KMS-11 (cell line): ENCODE data around the gene PLA2R1.

Experiments used
- H2AFZ ChIP-seq: fragments of 200-600 bp; sonication (generic); 2 replicates; pipeline ENCODE4 v1.6.1; 2016; ENCODE audit warnings: antibody characterized with exemption, mixed run types, low read depth
- H3K27ac ChIP-seq: fragments of 200-600 bp; sonication (generic); 2 replicates; pipeline ENCODE4 v1.6.1; 2016; ENCODE audit warnings: mild to moderate bottlenecking, mixed run types
- H3K27me3 ChIP-seq: fragments of 200-600 bp; sonication (generic); 2 replicates; pipeline ENCODE4 v1.6.1; 2017; ENCODE audit warnings: mild to moderate bottlenecking, low read depth, mixed run types, moderate library complexity; ENCODE audit not compliant: insufficient read depth
- H3K36me3 ChIP-seq: fragments of 200-600 bp; sonication (generic); 2 replicates; pipeline ENCODE4 v1.6.1; 2017; ENCODE audit warnings: mild to moderate bottlenecking, mixed run types; ENCODE audit not compliant: insufficient read depth
- H3K4me1 ChIP-seq: fragments of 200-600 bp; sonication (generic); 2 replicates; pipeline ENCODE4 v1.6.1; 2016; ENCODE audit warnings: mild to moderate bottlenecking, low read depth, mixed run types; ENCODE audit not compliant: poor library complexity, severe bottlenecking
- H3K4me2 ChIP-seq: fragments of 200-600 bp; sonication (generic); 2 replicates; pipeline ENCODE4 v1.7.0; 2016; ENCODE audit warnings: mild to moderate bottlenecking, mixed run types
- H3K4me3 ChIP-seq: fragments of 200-600 bp; sonication (generic); IDR thresholded peaks from 2 replicates; pipeline ENCODE4 v1.6.1; 2017; ENCODE audit warnings: low read depth, low read length, mixed read lengths; ENCODE audit not compliant: insufficient read depth
- H3K79me2 ChIP-seq: fragments of 200-600 bp; sonication (generic); 2 replicates; pipeline ENCODE4 v1.6.1; 2016; ENCODE audit warnings: low read depth, mixed run types; ENCODE audit not compliant: insufficient read depth
- H3K9ac ChIP-seq: fragments of 200-600 bp; sonication (generic); 2 replicates; pipeline ENCODE4 v1.6.1; 2016; ENCODE audit warnings: mild to moderate bottlenecking, mixed run types
- H4K20me1 ChIP-seq: fragments of 200-600 bp; sonication (generic); 2 replicates; pipeline ENCODE4 v1.6.1; 2016; ENCODE audit warnings: mild to moderate bottlenecking, mixed run types; ENCODE audit not compliant: insufficient read depth
- TF ChIP-seq, protein P1 (sequence below): fragments of 200-600 bp; sonication (generic); conservative IDR thresholded peaks from 2 replicates; pipeline ENCODE4 v1.6.1; 2017; ENCODE audit warnings: low read depth, mild to moderate bottlenecking, antibody characterized with exemption, low read length, moderate library complexity, mixed read lengths

Gene PLA2R1

DNA sequence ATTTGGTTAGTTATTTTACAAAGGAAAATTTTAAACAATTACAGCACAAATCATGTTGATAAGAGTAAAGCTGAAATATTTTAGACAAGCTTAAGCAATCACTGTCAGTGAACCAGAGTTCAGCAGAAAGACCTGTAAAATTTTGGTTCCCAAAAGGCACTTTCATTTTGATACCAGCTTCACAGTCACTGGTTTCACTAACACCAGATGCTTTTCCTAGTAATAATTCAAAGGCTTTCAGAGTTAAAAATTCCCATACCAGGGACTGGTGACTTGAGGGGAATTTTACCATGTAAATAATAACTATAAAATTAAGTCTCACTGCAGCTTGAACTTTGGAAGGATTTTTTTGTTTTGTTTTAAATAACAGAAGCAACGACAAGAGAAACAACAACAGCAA is 162.1 kb downstream of the PLA2R1 start:
- H3K9ac ChIP-seq = peak overlapping the region; percentile 18; the same call in 1 of the 2 replicates
- H3K36me3 ChIP-seq = no peaks in the 10 kb centered on the region
- H3K4me3 ChIP-seq = no peak overlapping the region
- H3K4me2 ChIP-seq = peak overlapping the region; percentile 92
- H3K27ac ChIP-seq = peak overlapping the region; percentile 35; the same call in 1 of the 2 replicates
- peaks cover 84% of the 10 kb centered on the region for H3K4me1 ChIP-seq
- no peaks in the 10 kb centered on the region for H4K20me1 ChIP-seq
- TF ChIP-seq, protein P1, sequence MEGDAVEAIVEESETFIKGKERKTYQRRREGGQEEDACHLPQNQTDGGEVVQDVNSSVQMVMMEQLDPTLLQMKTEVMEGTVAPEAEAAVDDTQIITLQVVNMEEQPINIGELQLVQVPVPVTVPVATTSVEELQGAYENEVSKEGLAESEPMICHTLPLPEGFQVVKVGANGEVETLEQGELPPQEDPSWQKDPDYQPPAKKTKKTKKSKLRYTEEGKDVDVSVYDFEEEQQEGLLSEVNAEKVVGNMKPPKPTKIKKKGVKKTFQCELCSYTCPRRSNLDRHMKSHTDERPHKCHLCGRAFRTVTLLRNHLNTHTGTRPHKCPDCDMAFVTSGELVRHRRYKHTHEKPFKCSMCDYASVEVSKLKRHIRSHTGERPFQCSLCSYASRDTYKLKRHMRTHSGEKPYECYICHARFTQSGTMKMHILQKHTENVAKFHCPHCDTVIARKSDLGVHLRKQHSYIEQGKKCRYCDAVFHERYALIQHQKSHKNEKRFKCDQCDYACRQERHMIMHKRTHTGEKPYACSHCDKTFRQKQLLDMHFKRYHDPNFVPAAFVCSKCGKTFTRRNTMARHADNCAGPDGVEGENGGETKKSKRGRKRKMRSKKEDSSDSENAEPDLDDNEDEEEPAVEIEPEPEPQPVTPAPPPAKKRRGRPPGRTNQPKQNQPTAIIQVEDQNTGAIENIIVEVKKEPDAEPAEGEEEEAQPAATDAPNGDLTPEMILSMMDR = no peak
- no peaks in the 10 kb centered on the region for H3K27me3 ChIP-seq
- H2AFZ ChIP-seq = no peak overlapping the region
- H3K79me2 ChIP-seq = peaks cover 51% of the 10 kb centered on the region

GRCh38 chr2:159898441-159898840 is 164.0 kb downstream of the PLA2R1 start:
- TF ChIP-seq, protein P1 = no peak
- H3K4me1 ChIP-seq = peaks cover 98% of the 10 kb centered on the region
- no peak overlapping the region for H2AFZ ChIP-seq
- peaks cover 42% of the 10 kb centered on the region for H3K79me2 ChIP-seq
- H3K9ac ChIP-seq = no peak overlapping the region
- H3K27ac ChIP-seq = no peak overlapping the region
- no peak overlapping the region for H3K4me2 ChIP-seq
- H3K4me3 ChIP-seq = no peak overlapping the region
- H3K27me3 ChIP-seq = no peaks in the 10 kb centered on the region
- no peaks in the 10 kb centered on the region for H3K36me3 ChIP-seq
- H4K20me1 ChIP-seq = no peaks in the 10 kb centered on the region

DNA sequence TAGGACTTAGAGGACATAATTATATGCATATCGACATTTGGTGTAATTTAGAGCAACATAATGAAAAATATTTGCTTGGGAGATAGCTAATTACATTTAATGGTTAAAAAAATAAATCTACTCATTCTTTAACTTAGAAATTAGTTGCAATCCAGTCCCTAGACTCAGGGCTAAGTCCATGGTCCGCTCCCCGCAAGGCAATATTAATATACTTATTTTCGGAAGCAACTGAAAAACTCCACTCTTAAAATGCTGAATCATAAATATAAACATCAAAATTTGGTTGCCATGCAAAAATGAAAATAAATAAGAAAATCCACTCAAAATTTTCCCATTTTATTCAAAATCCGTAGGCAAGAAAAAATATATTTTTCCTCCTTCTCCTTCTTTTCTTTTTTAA is 164.7 kb downstream of the PLA2R1 start:
- Histone ChIP-seq H3K4me2 (peak overlapping the region; percentile 75; the same call in 1 of the 2 replicates), H3K9ac (no peak overlapping the region), H2AFZ (no peak overlapping the region), H3K27ac (peak overlapping the region; percentile 92; the same call in 1 of the 2 replicates), H3K27me3 (no peaks in the 10 kb centered on the region), H4K20me1 (no peaks in the 10 kb centered on the region), H3K36me3 (no peaks in the 10 kb centered on the region), H3K4me1 (peaks cover 98% of the 10 kb centered on the region), H3K4me3 (no peak overlapping the region), H3K79me2 (peaks cover 34% of the 10 kb centered on the region)
- TF ChIP-seq, protein P1 = no peak

DNA sequence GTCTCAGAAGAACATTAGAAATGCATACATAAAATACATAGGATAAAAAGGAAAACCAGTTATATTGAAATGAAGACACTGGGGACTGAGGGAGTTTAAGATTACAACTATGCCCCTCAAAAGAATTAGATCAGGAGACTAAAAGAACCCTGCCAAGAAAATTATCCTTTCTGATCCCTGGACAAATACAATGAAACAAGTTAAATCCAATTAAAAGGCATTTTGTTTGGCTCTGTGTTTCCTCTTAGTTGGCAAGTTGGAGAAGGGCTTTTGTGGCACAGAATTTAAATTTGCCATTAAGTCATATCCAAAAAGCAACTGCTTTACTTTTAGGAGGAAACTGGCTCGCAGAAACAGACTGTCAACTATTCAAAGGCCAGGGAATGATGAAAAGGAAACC is 165.3 kb downstream of the PLA2R1 start:
- peak overlapping the region; percentile 75; the same call in 1 of the 2 replicates for H3K4me2 ChIP-seq
- no peaks in the 10 kb centered on the region for H3K36me3 ChIP-seq
- no peak overlapping the region for H2AFZ ChIP-seq
- TF ChIP-seq, protein P1 = no peak
- H3K9ac ChIP-seq = peak overlapping the region; percentile 56; the same call in 1 of the 2 replicates
- H3K4me3 ChIP-seq = no peak overlapping the region
- peaks cover 28% of the 10 kb centered on the region for H3K79me2 ChIP-seq
- H3K27me3 ChIP-seq = no peaks in the 10 kb centered on the region
- peak overlapping the region; percentile 92 for H3K27ac ChIP-seq
- peaks cover 98% of the 10 kb centered on the region for H3K4me1 ChIP-seq
- H4K20me1 ChIP-seq = no peaks in the 10 kb centered on the region
